ENCODE data around the gene INPP5A. TPM values are rescaled to one million over a fixed set of nuclear protein-coding genes. Genes with fewer than 3 reads are reported as not detected.

Gene INPP5A
- total RNA-seq, 1 experiment from 2014 or later = 12.3 TPM

- Histone ChIP-seq H3K36me3 (ENCODE audit: control insufficient read depth in 1 of 2, insufficient read depth in 2 of 2, low read length in 2 of 2) (no peaks in the 10 kb centered on the region), H3K4me2 (ENCODE audit: low read length) (no peak overlapping the region), H3K9me3 (ENCODE audit: control insufficient read depth in 1 of 2, insufficient read depth in 1 of 2, low read depth in 1 of 2, low read length in 2 of 2) (no peaks in the 10 kb centered on the region), H3K4me3 (replicated peaks in 1 of 2; ENCODE audit: low read depth in 1 of 2, low read length in 2 of 2) (no peak overlapping the region), H3K27ac (ENCODE audit: low read depth, low read length) (no peak overlapping the region), H3K27me3 (ENCODE audit: insufficient read depth, low read length) (no peaks in the 10 kb centered on the region), H3K4me1 (ENCODE audit: control insufficient read depth in 1 of 2, insufficient read depth in 2 of 2, low read length in 2 of 2) (peaks cover 18 to 43% of the 10 kb centered on the region in 2 experiments), H3K9ac (ENCODE audit: low read length) (no peak overlapping the region), H2AFZ (ENCODE audit: low read depth, low read length, poor library complexity, severe bottlenecking) (no peak overlapping the region), H3K9me2 (ENCODE audit: insufficient read depth) (no peaks in the 10 kb centered on the region), H4K20me1 (ENCODE audit: insufficient read depth) (no peaks in the 10 kb centered on the region), H3K79me2 (ENCODE audit: insufficient read depth, low read length) (no peaks in the 10 kb centered on the region)
- intact Hi-C loops (cut with micrococcal nuclease) = loop anchor here (5.0 kb wide), 1 partner anchor 78 kb away; no protein-coding TSS in a partner anchor
- no TSS peak for BruUV-seq (replicated peaks)
- ChIA-PET POLR2A (no interaction called here), RAD21 (ENCODE audit: low non-redundant PET in 1 of 2, low total read pairs in 2 of 2, uncharacterized antibody in 2 of 2, unreplicated experiment in 2 of 2) (no interaction called here), CTCF (no interaction called here)
- DNase-seq (ENCODE audit: low read depth, low spot score) = no peak
- no peak for ATAC-seq
- TF ChIP-seq ZNF274 (IDR thresholded peaks at IDR 0.05; ENCODE audit: low read depth, low read length) (no peak), CEBPB (IDR thresholded peaks at IDR 0.05; ENCODE audit: low read depth) (no peak), EZH2phosphoT487 (IDR thresholded peaks at IDR 0.05; ENCODE audit: borderline replicate concordance) (no peak), ZBTB33 (IDR thresholded peaks at IDR 0.05; ENCODE audit: extremely low read depth, insufficient replicate concordance, low read length) (no peak), ATF3 (IDR thresholded peaks at IDR 0.05) (no peak), CBX3 (IDR thresholded peaks at IDR 0.05; ENCODE audit: low read depth) (no peak), SP1 (IDR thresholded peaks at IDR 0.05; ENCODE audit: low read depth) (no peak), CTCF (IDR thresholded peaks at IDR 0.05 in 2 of 3, conservative IDR thresholded peaks at IDR 0.05 in 1 of 3; ENCODE audit: borderline replicate concordance in 1 of 3, insufficient read depth in 1 of 3, low read depth in 2 of 3, low read length in 2 of 3) (no peak), SIN3A (IDR thresholded peaks at IDR 0.05; ENCODE audit: low read depth) (no peak)
Observed at GRCh38 chr10:132535065-132535651, 2.4 kb upstream of the INPP5A start.
